GM10266 (cell line): Measurements from ENCODE around the gene SHOC2.

Experiments
- DNase-seq: peaks from one replicate; pipeline ENCODE4 v3.0.0; 2012; ENCODE audit errors: extremely low spot score
- CTCF ChIP-seq: IDR thresholded peaks from 2 replicates; pipeline ENCODE4 v1.5.1; 2012; ENCODE audit warnings: mild to moderate bottlenecking, low read depth; ENCODE audit not compliant: control insufficient read depth, insufficient read depth; ENCODE audit errors: missing control alignments

Gene SHOC2

GRCh38 chr10:111030042-111030750 is 110.8 kb downstream of the SHOC2 start:
- no peak for TF ChIP-seq CTCF
- DNase-seq = no peak

- no peak for DNase-seq
Measured at GRCh38 chr10:111034598-111035310, 115.3 kb downstream of the SHOC2 start.

GRCh38 chr10:111035542-111035941 is 116.1 kb downstream of the SHOC2 start:
- no peak for DNase-seq
- TF ChIP-seq CTCF = no peak

More at GRCh38 chr10:111034598-111035310, 115.3 kb downstream of the SHOC2 start:
- no peak for TF ChIP-seq CTCF

- no peak for TF ChIP-seq CTCF
- no peak for DNase-seq
Measured at GRCh38 chr10:111037858-111038257, 118.5 kb downstream of the SHOC2 start.

GRCh38 chr10:111039522-111039921 is 120.1 kb downstream of the SHOC2 start:
- TF ChIP-seq CTCF = no peak
- DNase-seq = no peak

- no peak for TF ChIP-seq CTCF
- no peak for DNase-seq
Measured at GRCh38 chr10:111057006-111057405, 137.6 kb downstream of the SHOC2 start.
